Lower leg skin (tissue), 4 donors: ENCODE results near the gene ZNF385B. TPM values are rescaled to one million over a fixed set of nuclear protein-coding genes. Genes with fewer than 3 reads are reported as not detected.

Experiments used
- DNase-seq, 2 donors: peaks; one replicate each; pipeline ENCODE4 v3.0.0-alpha.2; 2019; ENCODE audit warnings: low spot score in 2 of 2
- H3K4me3 ChIP-seq: fragments of 200-600 bp; sonication (generic); 2 replicates; pipeline ENCODE4 v1.5.1; 2017; ENCODE audit warnings: mild to moderate bottlenecking, low read depth; ENCODE audit not compliant: poor library complexity, severe bottlenecking
- POLR2A ChIP-seq, 2 donors: fragments of 450-650 bp; IDR thresholded peaks; one replicate each; pipeline ENCODE4 v1.6.1; 2016 to 2017; ENCODE audit warnings: antibody characterized with exemption in 2 of 2, mild to moderate bottlenecking in 1 of 2, moderate library complexity in 1 of 2
- WGBS, 2 donors: methylation state at CpG; one replicate each; pipeline ENCODE4 v1.1.5; 2018; 5-methylcytosine and 5-hydroxymethylcytosine counted together
- intact Hi-C: fragments of 100-400 bp; cut with DNase I; formaldehyde crosslinking; loops from one replicate; pipeline ENCODE4 v1.15.0; 2023; ENCODE audit warnings: low total_unique reads
- total RNA-seq, 4 donors: library from RNA; depleted of rRNA; stranded (reverse); fragments of >200 nt; gene quantifications; one replicate each; pipeline ENCODE4 v1.1.0, GENCODE V29; 2016
- TF ChIP-seq, protein P1 (sequence below), 3 donors: fragments of 450-650 bp; IDR thresholded peaks; one replicate each; pipeline ENCODE4 v1.5.1; 2016; ENCODE audit warnings: antibody characterized with exemption in 3 of 3, mild to moderate bottlenecking in 3 of 3, moderate library complexity in 2 of 3

The ZNF385B gene
- total RNA-seq, 4 donors from 2014 or later: 0.97 to 1.4 TPM; not detected in 2

DNA sequence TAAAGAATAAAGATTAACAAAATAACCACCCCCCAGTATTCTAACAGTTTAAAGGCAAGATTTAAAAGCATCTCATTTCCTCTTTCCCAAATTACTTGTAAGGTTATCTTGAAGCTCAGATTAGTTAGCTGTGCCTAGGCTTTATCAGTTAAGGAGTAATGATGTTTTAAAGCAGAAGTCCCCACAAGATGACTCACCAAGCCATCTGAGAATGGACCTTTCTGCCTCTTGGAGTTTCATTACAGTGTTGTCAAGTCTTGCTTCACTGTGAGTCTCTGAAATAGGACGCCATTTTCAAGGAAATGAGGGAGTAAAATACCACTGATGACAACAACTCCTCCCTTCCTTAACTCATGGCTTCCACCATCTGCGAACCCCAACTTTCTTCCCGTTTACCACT, 35.9 kb downstream of the ZNF385B start:
- TF ChIP-seq, protein P1, sequence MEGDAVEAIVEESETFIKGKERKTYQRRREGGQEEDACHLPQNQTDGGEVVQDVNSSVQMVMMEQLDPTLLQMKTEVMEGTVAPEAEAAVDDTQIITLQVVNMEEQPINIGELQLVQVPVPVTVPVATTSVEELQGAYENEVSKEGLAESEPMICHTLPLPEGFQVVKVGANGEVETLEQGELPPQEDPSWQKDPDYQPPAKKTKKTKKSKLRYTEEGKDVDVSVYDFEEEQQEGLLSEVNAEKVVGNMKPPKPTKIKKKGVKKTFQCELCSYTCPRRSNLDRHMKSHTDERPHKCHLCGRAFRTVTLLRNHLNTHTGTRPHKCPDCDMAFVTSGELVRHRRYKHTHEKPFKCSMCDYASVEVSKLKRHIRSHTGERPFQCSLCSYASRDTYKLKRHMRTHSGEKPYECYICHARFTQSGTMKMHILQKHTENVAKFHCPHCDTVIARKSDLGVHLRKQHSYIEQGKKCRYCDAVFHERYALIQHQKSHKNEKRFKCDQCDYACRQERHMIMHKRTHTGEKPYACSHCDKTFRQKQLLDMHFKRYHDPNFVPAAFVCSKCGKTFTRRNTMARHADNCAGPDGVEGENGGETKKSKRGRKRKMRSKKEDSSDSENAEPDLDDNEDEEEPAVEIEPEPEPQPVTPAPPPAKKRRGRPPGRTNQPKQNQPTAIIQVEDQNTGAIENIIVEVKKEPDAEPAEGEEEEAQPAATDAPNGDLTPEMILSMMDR (IDR thresholded peaks at IDR 0.05): no peak
- no peak for TF ChIP-seq POLR2A (IDR thresholded peaks at IDR 0.05)
- WGBS, 2 donors: 81 to 83% methylated on average over 3 of the region's 3 CpGs
- intact Hi-C loops: no loop called here
- no peak overlapping the region for H3K4me3 ChIP-seq
- no peak for DNase-seq

DNA sequence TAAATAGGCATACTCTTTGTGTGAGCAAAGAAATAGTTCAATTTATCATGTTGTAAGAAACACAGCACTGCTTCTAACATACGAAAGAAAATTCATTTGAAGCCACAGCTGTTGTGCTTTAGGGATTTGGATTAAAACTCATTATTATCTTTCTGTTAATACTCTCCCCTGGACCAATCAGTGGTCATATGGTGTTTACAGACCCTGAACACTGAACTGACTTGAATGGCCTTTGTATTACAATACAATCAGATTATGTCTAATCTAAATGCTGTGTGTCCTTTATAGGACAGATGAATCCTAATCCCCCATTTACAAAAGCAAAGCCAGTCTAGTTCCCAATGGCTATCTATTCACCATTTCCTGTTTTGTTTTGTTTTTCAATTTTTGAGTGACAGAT, 36.5 kb downstream of the ZNF385B start:
- no peak overlapping the region for H3K4me3 ChIP-seq
- TF ChIP-seq, protein P1 (IDR thresholded peaks at IDR 0.05): no peak
- TF ChIP-seq POLR2A (IDR thresholded peaks at IDR 0.05): no peak
- 52 to 59% methylated on average over 1 of the region's 1 CpG for WGBS, 2 donors
- intact Hi-C loops: no loop called here
- no peak for DNase-seq

DNA sequence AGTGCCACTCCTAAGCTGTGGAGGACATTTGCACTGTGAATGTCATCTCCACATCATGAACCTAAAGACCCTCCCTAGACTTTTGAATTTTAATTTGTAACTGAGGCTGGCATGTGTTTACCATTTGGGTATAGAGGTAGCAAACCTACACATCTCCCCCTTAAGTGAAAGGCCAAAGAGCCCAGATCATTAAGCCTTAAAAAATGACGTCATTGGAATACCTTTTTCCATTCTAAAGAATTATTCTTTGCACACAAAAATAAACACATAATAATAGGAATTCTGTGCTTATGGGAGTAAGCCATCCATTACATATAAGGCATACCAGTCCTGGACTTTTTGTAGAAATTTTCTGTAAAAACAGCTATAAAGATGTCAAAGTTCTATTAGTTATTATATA, 38.9 kb downstream of the ZNF385B start:
- intact Hi-C loops: no loop called here
- no peak for TF ChIP-seq POLR2A (IDR thresholded peaks at IDR 0.05)
- TF ChIP-seq, protein P1 (IDR thresholded peaks at IDR 0.05): no peak
- DNase-seq: no peak
- H3K4me3 ChIP-seq: no peak overlapping the region
- 80 to 89% methylated on average over 1 of the region's 1 CpG for WGBS, 2 donors

DNA sequence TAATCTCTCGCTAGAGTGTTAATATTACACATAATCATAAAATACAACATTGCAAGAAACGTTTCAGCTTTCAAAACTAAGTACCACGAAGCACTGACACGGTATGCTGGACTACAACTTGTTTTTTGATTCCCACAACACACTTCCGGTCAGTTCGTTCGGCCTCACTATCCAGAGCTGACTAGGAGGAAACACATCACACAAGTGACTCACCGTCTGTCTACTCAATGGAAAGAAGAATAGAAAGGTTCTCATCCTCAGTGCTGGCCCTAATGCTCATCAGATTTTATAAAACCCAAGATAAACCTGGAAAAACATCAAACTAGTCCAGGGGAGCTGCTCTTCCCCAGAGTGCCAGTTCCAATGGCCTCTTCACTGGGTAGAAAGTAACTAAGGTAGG, 42.9 kb downstream of the ZNF385B start:
- intact Hi-C loops: no loop called here
- H3K4me3 ChIP-seq: no peak overlapping the region
- 76 to 85% methylated on average over 8 of the region's 8 CpGs for WGBS, 2 donors
- TF ChIP-seq, protein P1 (IDR thresholded peaks at IDR 0.05): no peak
- no peak for TF ChIP-seq POLR2A (IDR thresholded peaks at IDR 0.05)
- no peak for DNase-seq

DNA sequence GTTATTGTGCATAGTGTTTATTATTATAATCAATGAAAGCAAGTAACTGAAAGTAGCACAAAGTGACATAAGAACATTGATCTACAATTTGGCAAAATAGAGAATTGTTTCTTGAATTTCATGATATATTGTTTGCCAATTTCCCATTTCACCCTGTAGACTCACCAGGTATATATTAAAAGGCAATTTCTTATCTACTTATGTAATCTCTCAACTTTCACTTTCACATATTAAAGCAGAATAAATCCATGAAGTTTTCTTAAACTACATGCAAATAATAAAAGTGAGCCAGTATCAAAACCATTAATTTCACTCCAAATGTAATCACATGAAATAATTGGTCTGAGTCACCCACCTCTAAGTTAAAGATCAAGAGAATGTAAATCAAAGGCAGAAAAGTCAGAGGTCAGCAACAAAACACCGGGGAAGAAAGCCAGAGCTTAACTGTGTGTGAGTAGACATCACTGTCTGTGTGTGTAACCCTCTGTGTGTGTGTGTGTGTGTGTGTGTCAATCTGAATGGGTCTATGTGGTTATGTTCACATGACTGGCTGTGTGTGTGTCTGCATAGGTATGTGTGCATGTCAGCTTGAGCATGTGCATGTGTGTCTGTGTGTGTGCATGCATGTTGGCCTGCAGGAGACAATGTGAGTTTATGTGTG, 44.1 kb downstream of the ZNF385B start:
- TF ChIP-seq, protein P1 (IDR thresholded peaks at IDR 0.05): no peak
- TF ChIP-seq POLR2A (IDR thresholded peaks at IDR 0.05): no peak
- 11 to 29% methylated on average over 1 of the region's 1 CpG for WGBS, 2 donors
- no peak overlapping the region for H3K4me3 ChIP-seq
- no peak for DNase-seq
- intact Hi-C loops: no loop called here

DNA sequence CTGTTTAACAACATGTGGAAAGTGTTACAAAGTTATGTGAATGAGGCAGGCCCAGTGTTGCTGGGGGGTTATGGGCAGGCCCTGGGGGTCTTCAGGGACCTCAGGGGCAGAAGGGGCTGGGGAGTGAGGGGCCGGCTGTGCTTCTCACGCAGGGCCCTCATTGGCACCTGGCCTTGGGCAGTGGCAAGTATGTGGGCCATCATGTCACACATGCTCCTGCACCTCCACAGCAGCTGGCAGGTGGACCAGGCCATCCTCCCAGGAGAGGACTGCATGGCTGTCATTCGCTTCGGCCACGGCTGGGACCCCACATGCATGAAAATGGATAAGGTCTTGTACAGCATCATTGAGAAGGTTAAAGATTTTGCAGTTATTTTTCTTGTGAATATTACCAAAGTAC, 47.4 kb downstream of the ZNF385B start:
- intact Hi-C loops: no loop called here
- no peak overlapping the region for H3K4me3 ChIP-seq
- TF ChIP-seq POLR2A (IDR thresholded peaks at IDR 0.05): no peak
- TF ChIP-seq, protein P1 (IDR thresholded peaks at IDR 0.05): no peak
- 90 to 98% methylated on average over 5 of the region's 5 CpGs for WGBS, 2 donors
- no peak for DNase-seq
